Testis (tissue), 3 donors: ENCODE results near the gene ANKRD13A. TPM values are rescaled to one million over a fixed set of nuclear protein-coding genes. Genes with fewer than 3 reads are reported as not detected.

Experiments used
- DNase-seq: peaks from one replicate; pipeline ENCODE4 v3.0.0-alpha.2; 2019
- H3K27ac ChIP-seq, 2 donors: fragments of 200-600 bp; sonication (generic); one replicate each; pipeline ENCODE4 v1.5.1; 2019
- H3K27me3 ChIP-seq: fragments of 200-600 bp; sonication (generic); one replicate; pipeline ENCODE4 v1.5.1; 2019
- H3K36me3 ChIP-seq: fragments of 200-600 bp; sonication (generic); one replicate; pipeline ENCODE4 v1.5.1; 2017; ENCODE audit warnings: low read depth; ENCODE audit errors: missing control alignments
- H3K4me1 ChIP-seq: fragments of 200-600 bp; sonication (generic); one replicate; pipeline ENCODE4 v1.5.1; 2019
- H3K4me3 ChIP-seq, 2 donors: fragments of 200-600 bp; sonication (generic); one replicate each; pipeline ENCODE4 v1.5.1; 2017 to 2019
- H3K9me3 ChIP-seq: fragments of 200-600 bp; sonication (generic); one replicate; pipeline ENCODE4 v1.5.1; 2017
- CTCF ChIP-seq, 3 experiments: fragments of 450-650 bp in 2 of 3; fragments of 200-600 bp in 1 of 3; sonication (generic) in 1 of 3; IDR thresholded peaks; one replicate each; pipeline ENCODE4 v1.5.1; 2016 to 2019; ENCODE audit warnings: antibody characterized with exemption in 3 of 3, mild to moderate bottlenecking in 2 of 3, moderate library complexity in 1 of 3
- POLR2A ChIP-seq: fragments of 450-650 bp; IDR thresholded peaks from one replicate; pipeline ENCODE4 v1.6.1; 2017; ENCODE audit warnings: antibody characterized with exemption, mild to moderate bottlenecking, moderate library complexity
- WGBS, 2 donors: methylation state at CpG; one replicate each; pipeline ENCODE4 v1.1.5; 2018; 5-methylcytosine and 5-hydroxymethylcytosine counted together
- intact Hi-C: fragments of 100-400 bp; cut with DNase I; formaldehyde crosslinking; loops from one replicate; pipeline ENCODE4 v1.15.1; 2023; ENCODE audit warnings: low total_unique reads
- polyA plus RNA-seq: library from polyadenylated mRNA; stranded (reverse); fragments of 350-450 nt; fragmentation: Illumina TruSeq; extraction: RNeasy Lipid Tissue Mini Kit (QIAGEN cat#74804); gene quantifications from one replicate; pipeline ENCODE4 v1.2.3, GENCODE V29; 2014; ENCODE audit warnings: low read depth, low replicate concordance; ENCODE audit not compliant: insufficient read depth
- total RNA-seq, 2 donors: library from RNA; depleted of rRNA; stranded (reverse); fragments of >200 nt; gene quantifications; one replicate each; pipeline ENCODE4 v1.2.3, GENCODE V29; 2016

Gene ANKRD13A
- total and polyA plus RNA-seq, 3 donors from 2014 or later: 129 to 165 (median 156) TPM

GRCh38 chr12:110001596-110001995 is 2.4 kb downstream of the ANKRD13A start:
- intact Hi-C loops: no loop called here
- H3K27ac ChIP-seq: no peak overlapping the region
- no peaks in the 10 kb centered on the region for H3K27me3 ChIP-seq
- TF ChIP-seq POLR2A (no peak), CTCF (IDR thresholded peaks at IDR 0.05) (no peak)
- 90 to 92% methylated on average over 4 of the region's 4 CpGs for WGBS, 2 donors
- H3K4me1 ChIP-seq: peaks cover 6% of the 10 kb centered on the region
- no peaks in the 10 kb centered on the region for H3K36me3 ChIP-seq
- no peak for DNase-seq
- no peak overlapping the region for H3K4me3 ChIP-seq
- H3K9me3 ChIP-seq: no peaks in the 10 kb centered on the region

GRCh38 chr12:110002676-110003515 is 3.7 kb downstream of the ANKRD13A start:
- no peak for TF ChIP-seq CTCF (IDR thresholded peaks at IDR 0.05)
- TF ChIP-seq POLR2A: no peak
- H3K4me3 ChIP-seq: no peak overlapping the region
- 86% methylated on average over 8 of the region's 8 CpGs for WGBS, 2 donors
- intact Hi-C loops: no loop called here
- no peak overlapping the region for H3K27ac ChIP-seq
- DNase-seq: no peak
- no peaks in the 10 kb centered on the region for H3K9me3 ChIP-seq
- H3K4me1 ChIP-seq: peaks cover 6% of the 10 kb centered on the region
- no peaks in the 10 kb centered on the region for H3K27me3 ChIP-seq
- no peaks in the 10 kb centered on the region for H3K36me3 ChIP-seq

- no peak overlapping the region for H3K27ac ChIP-seq
- 75 to 85% methylated on average over 4 of the region's 4 CpGs for WGBS, 2 donors
- H3K4me3 ChIP-seq: no peak overlapping the region
- H3K27me3 ChIP-seq: no peaks in the 10 kb centered on the region
- TF ChIP-seq CTCF (IDR thresholded peaks at IDR 0.05): no peak
- TF ChIP-seq POLR2A: no peak
- H3K4me1 ChIP-seq: peaks cover 6% of the 10 kb centered on the region
- intact Hi-C loops: no loop called here
- H3K36me3 ChIP-seq: no peaks in the 10 kb centered on the region
- DNase-seq: no peak
- no peaks in the 10 kb centered on the region for H3K9me3 ChIP-seq
Observed at GRCh38 chr12:110004598-110004997, 5.4 kb downstream of the ANKRD13A start.

DNA sequence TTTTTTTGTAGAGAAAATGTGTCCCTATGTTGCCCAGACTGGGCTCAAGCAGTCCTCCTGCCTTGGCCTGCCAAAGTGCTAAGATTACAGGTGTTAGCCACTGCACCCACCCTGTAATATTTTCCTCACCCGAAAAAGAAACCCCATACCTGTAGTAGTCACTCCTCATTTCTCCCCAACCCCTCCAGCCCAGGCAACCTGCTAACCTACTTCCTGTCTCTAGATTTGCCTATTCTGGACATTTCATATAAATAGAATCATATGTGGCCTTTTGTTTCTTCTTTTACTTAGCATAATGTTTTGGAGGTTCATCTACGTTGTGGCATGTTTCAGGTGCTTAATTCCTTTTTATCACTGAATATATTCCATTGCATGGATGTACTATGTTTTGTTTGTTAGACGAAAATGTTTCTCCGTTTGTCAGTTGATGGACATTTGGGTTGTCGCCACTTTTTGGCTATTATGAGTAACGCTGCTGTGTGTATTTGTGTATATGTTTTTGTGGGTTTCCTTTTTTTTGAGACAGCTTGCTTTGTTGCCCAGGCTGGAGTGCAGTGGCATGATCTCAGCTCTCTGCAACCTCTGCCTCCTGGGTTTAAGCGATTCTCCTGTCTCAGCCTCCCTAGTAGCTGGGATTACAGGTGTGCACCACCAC is 6.2 kb downstream of the ANKRD13A start:
- no peak for TF ChIP-seq CTCF (IDR thresholded peaks at IDR 0.05)
- TF ChIP-seq POLR2A: no peak
- Histone ChIP-seq H3K9me3 (no peaks in the 10 kb centered on the region), H3K4me3 (no peak overlapping the region), H3K4me1 (peaks cover 1% of the 10 kb centered on the region), H3K36me3 (no peaks in the 10 kb centered on the region), H3K27me3 (no peaks in the 10 kb centered on the region), H3K27ac (no peak overlapping the region)
- no peak for DNase-seq
- 90 to 95% methylated on average over 7 of the region's 7 CpGs for WGBS, 2 donors
- intact Hi-C loops: no loop called here
